Mesothelial cell of epicardium (in vitro differentiated cells): ENCODE results near the gene ZNF414. TPM values are rescaled to one million over a fixed set of nuclear protein-coding genes. Genes with fewer than 3 reads are reported as not detected.

Source experiments
- DNase-seq, 2 experiments: peaks; one replicate each; pipeline ENCODE4 v3.0.0; 2021; ENCODE audit warnings: low spot score in 2 of 2; ENCODE audit not compliant: unreplicated experiment in 2 of 2
- H3K27ac Mint-ChIP-seq: 2 replicates; pipeline ENCODE4 v1.8.0; 2021; ENCODE audit warnings: mixed read lengths
- H3K27me3 Mint-ChIP-seq: 2 replicates; pipeline ENCODE4 v1.8.0; 2021; ENCODE audit warnings: low read depth, mixed read lengths
- H3K36me3 Mint-ChIP-seq: 2 replicates; pipeline ENCODE4 v1.8.0; 2021; ENCODE audit warnings: mixed read lengths
- H3K4me1 Mint-ChIP-seq: 2 replicates; pipeline ENCODE4 v1.8.0; 2021; ENCODE audit warnings: mixed read lengths
- H3K4me3 Mint-ChIP-seq: 2 replicates; pipeline ENCODE4 v1.8.0; 2021; ENCODE audit warnings: mild to moderate bottlenecking, moderate library complexity, mixed read lengths
- H3K9me3 Mint-ChIP-seq: 2 replicates; pipeline ENCODE4 v1.8.0; 2021; ENCODE audit warnings: mixed read lengths
- CTCF ChIP-seq: fragments of 200-600 bp; sonication (generic); IDR thresholded peaks from one replicate; pipeline ENCODE4 v1.5.0; 2021; ENCODE audit warnings: antibody characterized with exemption; ENCODE audit not compliant: unreplicated experiment
- total RNA-seq: library from RNA; stranded (reverse); gene quantifications from 3 replicates; pipeline ENCODE4 v1.2.1, GENCODE V29; 2021

ZNF414 gene
- total RNA-seq, 1 donor from 2014 or later: 35.5 TPM

GRCh38 chr19:8528500-8528899 is 14.5 kb upstream of the ZNF414 start:
- Mint-ChIP-seq H3K4me1 (peaks cover 14% of the 10 kb centered on the region), H3K9me3 (peaks cover 5% of the 10 kb centered on the region), H3K36me3 (peaks cover 10% of the 10 kb centered on the region), H3K27ac (no peak overlapping the region), H3K4me3 (peak overlapping the region; percentile 20), H3K27me3 (no peaks in the 10 kb centered on the region)
- no peak for TF ChIP-seq CTCF
- DNase-seq: no peak

- TF ChIP-seq CTCF: no peak
- Mint-ChIP-seq H3K9me3 (peaks cover 5% of the 10 kb centered on the region), H3K27me3 (no peaks in the 10 kb centered on the region), H3K4me3 (no peak overlapping the region), H3K27ac (peak overlapping the region; percentile 79), H3K36me3 (peaks cover 10% of the 10 kb centered on the region), H3K4me1 (peaks cover 8% of the 10 kb centered on the region)
- DNase-seq: peak; percentile 89 to 95
These were observed 12.6 kb upstream of the ZNF414 start for GRCh38 chr19:8526345-8527091.

GRCh38 chr19:8525401-8525684 is 11.4 kb upstream of the ZNF414 start:
- Mint-ChIP-seq H3K9me3 (peaks cover 5% of the 10 kb centered on the region), H3K4me3 (no peak overlapping the region), H3K36me3 (peaks cover 8% of the 10 kb centered on the region), H3K4me1 (peaks cover 8% of the 10 kb centered on the region), H3K27me3 (no peaks in the 10 kb centered on the region), H3K27ac (no peak overlapping the region)
- peak; percentile 11 for TF ChIP-seq CTCF
- DNase-seq: no peak

- DNase-seq: no peak
- Mint-ChIP-seq H3K4me3 (no peak overlapping the region), H3K36me3 (no peaks in the 10 kb centered on the region), H3K4me1 (peaks cover 5% of the 10 kb centered on the region), H3K27me3 (no peaks in the 10 kb centered on the region), H3K9me3 (no peaks in the 10 kb centered on the region), H3K27ac (no peak overlapping the region)
- TF ChIP-seq CTCF: no peak
These were observed 5.4 kb upstream of the ZNF414 start for GRCh38 chr19:8519388-8519787.

- DNase-seq: no peak
- Mint-ChIP-seq H3K4me3 (no peak overlapping the region), H3K27me3 (no peaks in the 10 kb centered on the region), H3K9me3 (no peaks in the 10 kb centered on the region), H3K36me3 (peaks cover under 1% of the 10 kb centered on the region), H3K27ac (no peak overlapping the region), H3K4me1 (peaks cover 7% of the 10 kb centered on the region)
- no peak for TF ChIP-seq CTCF
These were observed 4.6 kb upstream of the ZNF414 start for GRCh38 chr19:8518536-8518935.
